Activated T-cell treated with anti-CD3 and anti-CD28 coated beads for 48 hours (primary cell): Measurements from ENCODE around the gene LAMTOR2.
A peak's percentile ranks its signal among the peaks of the same experiment; 100 is the strongest.
"Not testable (repeated sequence)": the region's sequence is repeated elsewhere in the genome, so short reads cannot be mapped to it uniquely, and the experiment has no call there.

ENCODE experiments used
- DNase-seq: peaks from one replicate; pipeline ENCODE4 v3.0.0-alpha.2; 2020; ENCODE audit warnings: low read depth

Gene LAMTOR2

DNA sequence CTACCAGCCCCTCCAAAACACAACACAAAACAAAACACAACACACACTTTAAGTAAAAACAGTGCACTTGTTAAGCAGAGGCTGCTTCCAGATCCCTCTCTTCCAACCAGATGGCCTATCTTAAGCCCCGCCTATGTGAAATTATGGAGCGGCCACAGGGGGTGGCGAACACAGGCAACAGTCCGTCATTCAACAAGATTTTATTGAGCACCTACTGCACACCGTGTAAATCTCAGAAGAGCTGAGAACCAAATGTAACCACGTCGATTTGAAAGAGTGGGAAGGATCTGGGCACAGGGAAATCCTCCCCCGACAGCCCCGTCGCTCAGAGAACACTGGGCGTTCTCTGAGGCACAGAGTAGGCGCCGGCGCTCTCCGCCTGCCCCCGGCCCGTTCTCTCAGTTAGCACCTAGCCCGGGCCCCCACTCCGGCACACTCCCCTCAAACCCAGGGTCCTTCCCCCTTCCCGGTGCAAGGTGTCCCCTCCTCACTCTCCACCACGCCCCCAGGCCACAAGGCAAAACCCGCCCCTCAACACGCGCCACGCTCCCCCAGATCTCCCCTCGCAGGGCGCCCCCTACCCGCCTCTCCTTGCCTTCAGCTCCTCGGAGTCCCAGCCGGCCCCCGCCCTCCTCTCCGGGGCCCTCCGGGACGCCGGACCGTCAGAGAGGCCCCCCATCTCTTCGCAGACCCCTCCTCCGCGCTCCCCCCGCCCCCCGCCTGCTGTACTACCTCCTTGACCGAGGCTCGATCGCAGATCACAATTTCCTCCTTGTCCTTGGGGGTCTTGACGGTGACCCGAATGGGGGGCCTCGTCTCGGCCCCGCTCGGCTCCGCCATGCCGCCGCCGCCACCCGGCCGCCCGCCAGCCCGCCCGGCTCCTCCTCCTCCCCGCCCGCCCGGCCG, 1.5 kb upstream of the LAMTOR2 start:
- DNase-seq = peak; percentile 58

DNA sequence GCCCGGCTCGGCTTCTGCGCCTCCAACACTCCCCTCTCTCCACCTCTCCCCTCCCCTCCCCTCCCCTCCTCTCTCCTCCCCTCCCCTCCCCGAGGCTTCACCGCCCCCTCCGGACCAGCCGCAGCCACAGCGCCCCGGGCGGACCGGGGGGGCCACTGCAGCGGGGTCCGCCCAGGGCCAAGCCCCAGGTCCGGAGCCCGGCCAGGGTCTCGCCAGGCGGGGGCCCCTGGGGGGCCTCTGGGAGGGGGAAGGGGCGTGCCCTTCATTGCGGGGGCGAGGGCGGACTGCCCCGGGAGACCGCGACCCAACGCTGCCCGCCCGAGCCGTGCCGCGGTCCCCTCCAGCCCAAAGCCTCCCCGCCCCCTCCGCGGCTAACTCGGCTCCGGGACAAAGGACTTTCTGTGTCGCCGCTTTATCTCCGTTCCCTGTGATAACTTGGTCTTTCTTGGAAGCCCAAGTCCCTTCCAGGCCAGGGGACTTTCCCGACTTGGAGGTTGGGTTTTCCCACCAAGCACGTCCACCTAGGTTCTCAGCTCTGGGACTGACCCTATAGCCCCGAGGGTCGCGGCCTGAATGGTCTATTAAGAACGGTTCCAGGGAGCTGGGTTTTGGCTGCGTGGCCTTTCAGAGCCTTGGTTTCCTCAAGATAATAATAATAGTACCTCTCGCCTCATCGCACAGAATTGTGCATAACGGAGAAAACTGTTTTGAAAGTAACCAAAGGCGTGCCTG, 648 bp upstream of the LAMTOR2 start, which contains the start of gene UBQLN4:
TSS of gene UBQLN4 (minus strand) at position 31 of the 732 bp plus-strand sequence. CDS start 97 bp downstream, outside the sequence.
- DNase-seq = peak; percentile 82

DNA sequence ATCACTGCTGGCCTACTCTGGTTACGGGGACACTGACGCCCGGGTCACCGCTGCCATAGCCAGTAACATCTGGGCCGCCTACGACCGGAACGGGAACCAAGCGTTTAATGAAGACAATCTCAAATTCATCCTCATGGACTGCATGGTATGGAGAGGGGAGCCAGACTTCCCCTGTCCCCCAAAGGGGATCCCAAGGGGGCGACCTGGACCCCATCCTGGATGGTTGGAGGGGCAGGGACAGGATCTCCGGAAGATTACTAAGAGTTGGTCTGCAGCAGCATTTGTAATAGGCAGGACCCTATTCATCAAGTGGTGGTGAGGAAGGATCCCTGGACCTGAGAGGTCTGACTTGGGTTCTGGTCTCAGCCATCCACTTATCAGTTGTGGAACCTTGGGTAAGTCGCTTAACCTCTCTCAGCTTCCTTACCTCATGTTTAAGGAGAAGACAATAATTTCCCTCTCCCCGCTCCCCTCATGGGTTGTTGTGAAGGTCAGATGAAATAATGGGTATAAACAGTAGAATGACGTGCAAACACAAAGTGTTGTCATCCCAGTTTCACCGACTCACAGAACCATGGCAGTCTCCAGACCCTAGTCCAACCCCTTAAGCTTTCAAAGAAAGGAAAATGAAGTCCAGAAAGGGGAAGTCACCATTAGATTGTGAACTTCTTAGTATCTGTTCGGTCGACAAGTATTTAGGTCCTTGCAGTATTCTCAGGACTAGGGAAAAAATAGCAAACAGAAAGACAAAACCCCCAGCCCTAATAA, 883 bp downstream of the LAMTOR2 start:
- no peak for DNase-seq

DNA sequence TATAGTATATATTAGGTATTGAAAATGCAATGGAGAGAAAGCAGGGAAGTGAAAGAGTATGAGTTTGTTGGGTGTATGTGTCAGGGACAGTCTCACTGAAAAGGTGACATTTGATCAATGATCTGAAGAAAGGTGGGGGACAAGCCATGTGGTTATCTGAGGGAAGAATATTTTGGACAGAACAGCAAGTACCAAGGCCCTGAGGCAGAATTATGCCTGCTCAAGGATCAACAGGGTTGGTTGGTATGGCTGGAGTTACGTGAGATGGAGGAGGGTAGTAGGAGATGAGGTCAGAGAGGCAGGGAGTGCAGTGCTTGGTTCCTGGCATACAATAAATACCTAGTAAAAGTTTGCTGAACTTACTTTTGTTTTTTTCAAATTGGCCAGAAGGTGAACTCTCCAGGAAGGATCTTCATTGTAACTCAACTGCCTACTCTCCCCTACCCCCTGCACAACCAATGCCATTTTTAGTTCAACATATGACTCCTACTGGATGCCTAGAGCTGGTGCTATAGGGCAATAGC, 1.8 kb downstream of the LAMTOR2 start:
- DNase-seq = no peak

DNA sequence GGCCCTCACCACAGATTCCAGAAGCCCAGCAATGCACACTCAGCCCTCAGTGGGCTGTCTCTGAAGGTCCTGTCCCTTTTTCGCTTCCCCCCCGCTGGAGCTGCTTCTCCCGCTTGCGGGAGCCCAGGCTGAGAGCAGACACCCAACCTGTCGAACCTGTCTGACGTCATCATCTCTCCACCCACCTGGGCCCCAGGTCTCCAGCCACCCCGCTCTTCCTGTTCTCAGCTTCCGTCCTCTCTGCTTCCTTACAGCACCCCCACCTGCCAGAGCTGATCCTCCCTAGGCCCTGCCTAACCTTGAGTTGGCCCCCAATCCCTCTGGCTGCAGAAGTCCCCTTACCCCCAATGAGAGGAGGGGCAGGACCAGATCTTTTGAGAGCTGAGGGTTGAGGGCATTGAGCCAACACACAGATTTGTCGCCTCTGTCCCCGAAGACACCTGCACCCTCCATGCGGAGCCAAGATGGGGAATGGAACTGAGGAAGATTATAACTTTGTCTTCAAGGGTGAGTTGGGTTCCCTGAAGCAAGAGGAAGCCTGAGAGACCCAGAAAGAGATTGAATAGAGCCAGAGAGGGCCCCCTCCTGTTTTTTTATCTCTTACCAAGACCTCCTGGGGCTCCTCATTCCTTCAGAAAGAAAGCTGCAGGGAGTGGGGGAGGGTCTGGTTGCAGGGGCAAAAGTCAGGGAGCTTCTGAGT, 6.5 kb downstream of the LAMTOR2 start, which contains the start of gene RAB25:
TSS of gene RAB25 (plus strand) at position 224 of the 700 bp plus-strand sequence. CDS start at position 465, 241 bp downstream.
- DNase-seq = no peak

DNA sequence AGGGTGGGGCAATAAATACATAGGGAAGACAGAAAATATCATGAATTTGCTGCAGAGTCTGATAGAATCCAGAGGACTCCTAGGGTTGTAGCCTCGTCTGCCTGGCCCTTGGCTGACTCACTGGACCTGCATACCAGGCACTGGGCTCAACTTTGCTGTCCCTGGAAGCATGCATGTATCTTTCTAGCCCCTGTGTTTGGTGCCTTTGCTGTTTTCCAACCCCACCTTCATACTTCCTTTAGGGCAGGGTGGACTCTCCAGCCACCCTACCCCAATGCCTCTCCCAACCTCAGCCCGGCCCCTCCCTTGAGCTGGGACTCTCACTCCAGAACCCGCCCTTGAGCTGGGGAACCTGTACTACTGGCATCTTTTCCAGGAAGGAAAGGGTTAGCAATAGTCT, 7.6 kb downstream of the LAMTOR2 start:
- no peak for DNase-seq

DNA sequence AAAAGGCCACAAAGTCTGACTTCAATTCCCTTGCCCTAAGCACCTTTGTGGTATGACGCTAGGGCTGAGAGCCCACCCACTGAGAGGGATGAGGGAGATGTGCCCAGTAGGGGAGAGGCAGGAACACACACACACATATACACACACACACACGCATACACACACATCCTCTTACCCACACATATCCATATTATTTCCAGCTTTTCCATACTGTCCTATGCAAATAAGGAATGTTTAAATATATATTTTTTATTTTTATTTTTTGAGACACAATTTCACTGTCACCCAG, 9.4 kb downstream of the LAMTOR2 start:
- DNase-seq = no peak

DNA sequence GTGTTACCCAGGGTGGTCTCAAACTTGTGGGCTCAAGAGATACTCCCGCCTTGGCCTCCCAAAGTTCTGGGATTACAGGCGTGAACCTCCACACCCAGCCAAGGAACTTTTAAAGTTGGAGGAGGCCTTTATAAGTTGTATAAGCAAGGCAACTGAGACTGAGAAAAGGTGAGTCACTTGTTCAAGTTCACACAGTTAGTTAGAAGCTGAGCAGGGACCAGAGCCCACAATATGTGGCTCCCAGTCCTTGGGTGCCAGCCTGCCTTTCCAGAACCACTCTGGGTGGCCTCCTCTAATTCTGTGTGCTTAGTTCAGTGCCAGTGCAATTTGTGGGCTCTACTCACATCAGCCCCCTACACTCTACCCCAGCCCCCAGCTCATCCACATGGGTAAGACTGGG, 10.0 kb downstream of the LAMTOR2 start:
- no peak for DNase-seq

DNA sequence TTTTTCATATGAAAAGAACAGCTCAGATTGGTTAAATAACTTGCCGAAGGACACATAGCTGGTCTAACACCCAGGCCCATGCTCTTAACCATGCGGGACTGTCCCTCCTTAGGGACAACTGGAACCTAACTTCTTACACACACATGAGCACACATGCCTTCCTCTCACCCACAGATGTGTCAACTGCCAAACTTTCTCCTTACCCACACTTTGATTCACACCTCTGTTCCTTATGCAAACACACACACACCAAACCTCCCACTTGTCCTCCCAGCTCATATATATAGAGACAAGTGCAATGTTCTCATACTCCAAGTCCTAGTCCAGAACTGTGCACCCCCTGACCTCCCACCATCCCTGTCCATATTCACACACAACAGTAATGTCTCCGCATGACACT, 10.6 kb downstream of the LAMTOR2 start:
- no peak for DNase-seq

DNA sequence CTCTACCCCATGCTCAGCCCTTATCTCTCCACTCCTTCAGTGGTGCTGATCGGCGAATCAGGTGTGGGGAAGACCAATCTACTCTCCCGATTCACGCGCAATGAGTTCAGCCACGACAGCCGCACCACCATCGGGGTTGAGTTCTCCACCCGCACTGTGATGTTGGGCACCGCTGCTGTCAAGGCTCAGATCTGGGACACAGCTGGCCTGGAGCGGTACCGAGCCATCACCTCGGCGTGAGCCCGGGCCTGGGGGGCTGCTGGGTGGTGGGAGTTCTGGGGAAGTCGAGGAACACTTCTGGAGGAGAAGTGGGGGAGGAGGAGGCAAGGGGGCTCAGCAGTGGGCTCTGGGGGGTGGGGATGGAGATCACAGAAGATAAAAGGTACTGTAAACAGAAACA, 11.3 kb downstream of the LAMTOR2 start:
- no peak for DNase-seq

DNA sequence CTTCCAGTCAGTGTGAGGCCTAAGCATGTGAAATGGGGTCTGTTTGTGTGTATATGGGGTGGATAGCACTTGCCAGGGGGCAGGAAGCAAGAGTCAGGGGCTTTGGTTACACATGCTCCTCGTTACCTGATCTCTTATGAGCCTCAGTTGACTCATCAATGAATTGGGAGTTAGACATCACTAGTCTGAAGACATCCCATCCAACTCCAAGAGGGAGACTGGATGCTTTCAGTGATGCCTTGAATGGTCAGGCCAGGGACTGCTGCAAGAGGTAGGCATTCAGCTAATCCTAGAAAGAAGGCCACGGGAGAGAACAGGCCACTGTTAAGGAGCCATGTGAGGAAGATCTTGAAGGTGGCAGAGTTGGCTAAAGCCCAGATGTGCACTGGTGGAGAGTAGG, 12.7 kb downstream of the LAMTOR2 start:
- no peak for DNase-seq

DNA sequence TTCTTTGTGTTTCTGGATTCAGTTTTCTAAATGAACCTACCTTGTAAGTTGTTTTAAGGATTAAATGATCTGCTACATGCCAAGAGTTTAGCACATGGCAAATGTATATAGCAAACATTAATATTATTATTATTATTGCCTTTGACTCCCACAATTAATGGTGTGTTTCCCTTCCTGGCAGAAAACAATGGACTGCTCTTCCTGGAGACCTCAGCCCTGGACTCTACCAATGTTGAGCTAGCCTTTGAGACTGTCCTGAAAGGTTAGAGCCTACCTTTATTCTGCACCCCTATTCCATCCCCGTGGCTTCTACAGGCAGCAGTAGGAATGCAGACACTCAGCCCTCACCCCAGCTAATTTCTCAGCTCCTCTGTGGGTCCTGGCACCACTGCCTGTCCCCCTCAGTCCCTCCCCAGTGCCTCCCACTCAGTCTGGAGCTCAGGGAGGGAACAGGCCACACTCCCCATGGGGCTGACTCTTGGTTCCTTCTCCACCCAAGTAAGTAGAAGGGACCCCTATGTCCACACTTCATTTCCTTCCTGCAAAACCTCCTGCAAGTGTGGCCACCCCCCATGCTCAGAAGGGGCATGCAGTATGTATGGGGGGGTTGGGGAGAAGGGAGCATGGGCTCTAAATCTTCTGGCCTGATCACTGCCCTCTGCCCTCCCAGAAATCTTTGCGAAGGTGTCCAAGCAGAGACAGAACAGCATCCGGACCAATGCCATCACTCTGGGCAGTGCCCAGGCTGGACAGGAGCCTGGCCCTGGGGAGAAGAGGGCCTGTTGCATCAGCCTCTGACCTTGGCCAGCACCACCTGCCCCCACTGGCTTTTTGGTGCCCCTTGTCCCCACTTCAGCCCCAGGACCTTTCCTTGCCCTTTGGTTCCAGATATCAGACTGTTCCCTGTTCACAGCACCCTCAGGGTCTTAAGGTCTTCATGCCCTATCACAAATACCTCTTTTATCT, 15.2 kb downstream of the LAMTOR2 start:
- no peak for DNase-seq

DNA sequence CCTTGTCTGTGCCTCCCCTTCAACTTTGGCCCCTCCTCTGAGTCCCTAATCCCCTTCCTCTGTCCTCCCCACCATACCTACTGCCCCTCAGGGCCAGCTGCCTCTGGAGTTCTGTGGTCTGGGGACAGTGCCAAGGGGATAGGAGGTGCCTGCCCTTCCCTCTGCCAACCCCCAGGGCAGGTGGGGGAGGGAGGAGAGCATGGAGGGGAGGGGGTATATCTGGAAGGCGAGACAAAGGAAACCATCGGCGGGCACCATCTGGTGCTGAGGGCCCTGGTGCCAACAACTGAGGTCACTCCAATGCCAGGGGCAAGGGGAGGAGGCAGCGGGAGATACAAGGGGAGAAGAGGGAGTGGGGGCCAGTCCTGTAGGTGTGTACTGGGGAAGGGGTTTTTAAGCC, 16.0 kb downstream of the LAMTOR2 start:
- no peak for DNase-seq

DNA sequence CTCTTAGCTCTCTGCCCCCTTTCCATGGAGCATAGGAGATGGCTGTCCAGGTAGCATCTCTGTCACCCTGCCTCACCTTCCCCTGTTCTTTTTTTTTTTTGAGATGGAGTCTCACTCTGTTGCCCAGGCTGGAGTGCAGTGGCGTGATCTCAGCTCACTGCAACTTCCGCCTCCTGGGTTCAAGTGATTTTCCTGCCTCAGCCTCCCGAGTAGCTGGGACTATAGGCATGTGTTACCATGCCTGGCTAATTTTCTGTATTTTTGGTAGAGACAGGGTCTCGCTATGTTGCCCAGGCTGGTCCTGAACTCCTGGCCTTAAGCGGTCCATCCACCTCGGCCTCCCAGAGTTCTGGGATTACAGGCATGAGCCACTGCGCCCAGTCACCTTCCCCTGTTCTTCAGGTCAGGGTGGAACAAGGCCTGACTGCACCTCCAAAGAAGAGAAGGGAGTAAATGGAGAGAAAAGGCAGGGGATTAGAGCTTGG, 16.8 kb downstream of the LAMTOR2 start:
- DNase-seq = not testable (repeated sequence)

DNA sequence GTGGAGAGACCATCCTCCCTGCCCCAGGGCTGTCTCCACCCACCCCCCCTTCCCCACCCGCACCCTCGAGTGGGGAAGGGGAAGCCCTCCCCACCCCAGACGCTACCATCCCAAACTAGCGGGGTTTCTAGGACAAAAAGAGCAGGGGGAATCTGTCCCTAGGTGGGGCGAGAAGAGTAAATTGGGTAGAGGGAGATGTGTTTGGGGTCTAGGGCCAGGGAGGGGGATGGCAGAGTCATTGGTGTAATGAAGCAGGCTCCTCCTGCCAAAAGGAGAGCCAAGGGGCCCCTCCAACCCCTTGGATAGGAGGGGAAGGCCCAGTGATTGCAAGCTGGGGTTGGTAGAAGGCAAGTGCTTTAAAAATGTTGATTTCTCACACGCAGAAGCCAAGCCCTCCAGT, 17.7 kb downstream of the LAMTOR2 start:
- no peak for DNase-seq

DNA sequence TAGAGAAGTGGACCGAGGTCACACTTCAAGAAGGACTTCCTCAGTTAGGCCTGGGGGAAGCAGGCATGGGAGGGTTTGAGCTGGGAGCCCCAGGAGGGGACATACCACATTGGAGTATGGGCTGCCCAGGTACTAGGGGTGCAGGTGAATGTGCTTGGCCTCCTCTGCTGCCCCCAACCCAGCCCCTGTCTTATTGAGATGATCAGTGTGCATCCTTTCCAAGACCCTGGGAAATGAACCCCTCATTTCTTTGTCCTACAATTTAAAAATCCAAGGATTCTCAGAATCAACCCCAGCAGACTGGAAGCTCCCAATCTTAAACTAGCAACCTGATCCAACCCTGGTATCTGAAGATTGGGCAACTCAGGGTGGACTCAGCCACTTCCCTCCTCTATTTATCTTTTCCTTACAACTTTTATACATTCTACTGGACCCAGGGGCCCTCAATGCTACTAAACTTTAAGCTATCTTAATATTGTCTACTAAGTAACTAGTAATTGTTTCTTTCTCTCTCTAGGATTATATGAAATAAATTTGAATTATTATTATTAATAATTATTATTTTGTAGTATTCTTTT, 18.6 kb downstream of the LAMTOR2 start:
- no peak for DNase-seq

DNA sequence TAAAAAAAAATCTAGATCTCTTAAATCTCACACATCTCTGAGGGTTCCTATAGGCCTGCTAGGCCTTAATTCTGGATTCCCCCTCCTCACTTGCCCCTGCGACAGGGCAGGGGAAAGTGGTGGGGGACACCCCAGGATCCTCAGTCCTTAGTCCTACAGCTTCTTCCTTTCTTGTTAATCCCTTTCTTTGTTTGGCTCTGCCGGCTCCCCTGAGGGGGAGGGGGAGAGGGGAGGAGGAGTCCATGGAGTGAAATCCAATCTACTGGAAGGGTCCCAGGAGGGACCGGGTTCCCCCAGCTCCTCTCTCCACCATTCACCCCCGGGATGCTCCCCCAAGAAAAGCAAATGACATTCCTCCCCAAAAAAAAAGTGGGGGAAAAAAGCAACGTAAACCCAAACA, 19.2 kb downstream of the LAMTOR2 start:
- no peak for DNase-seq

DNA sequence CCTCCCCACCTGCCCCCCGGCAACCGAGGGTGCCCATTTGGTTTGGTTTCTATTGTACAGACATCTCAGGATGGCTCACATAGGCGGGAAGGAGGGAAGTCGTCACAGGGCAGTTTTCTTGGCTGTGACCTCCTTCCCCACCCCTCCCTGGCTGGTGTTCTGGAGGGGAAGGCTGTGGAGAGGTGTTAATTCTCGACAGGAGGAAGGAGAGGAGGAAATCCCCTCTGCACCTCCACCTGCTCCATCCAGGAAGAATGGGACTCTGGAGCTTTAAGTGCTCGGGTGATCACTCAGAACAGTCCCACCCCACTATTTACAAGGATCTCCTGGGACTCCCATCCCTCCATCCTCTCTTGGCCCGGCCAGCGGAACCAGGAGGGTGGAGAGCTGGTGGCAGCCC, 20.1 kb downstream of the LAMTOR2 start:
- no peak for DNase-seq

DNA sequence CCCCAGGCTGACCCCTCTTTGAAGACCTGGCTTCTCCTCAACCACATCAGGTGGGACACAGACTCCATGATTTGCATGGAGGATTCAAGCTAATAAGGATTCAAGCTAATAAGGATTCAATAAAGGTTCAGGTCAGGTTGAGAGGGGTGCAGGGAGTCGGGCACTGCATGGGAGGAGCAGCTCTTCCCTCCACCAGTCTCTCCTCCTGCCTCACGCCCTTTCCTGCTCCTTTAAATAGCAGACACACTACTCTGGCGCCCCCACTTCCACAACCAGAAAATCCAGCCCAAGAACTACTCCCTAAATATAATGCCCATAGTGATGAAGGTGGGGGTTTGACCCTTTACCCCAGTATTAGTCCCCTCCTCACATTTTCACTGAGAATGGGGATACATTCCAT, 20.6 kb downstream of the LAMTOR2 start:
- DNase-seq = no peak

DNA sequence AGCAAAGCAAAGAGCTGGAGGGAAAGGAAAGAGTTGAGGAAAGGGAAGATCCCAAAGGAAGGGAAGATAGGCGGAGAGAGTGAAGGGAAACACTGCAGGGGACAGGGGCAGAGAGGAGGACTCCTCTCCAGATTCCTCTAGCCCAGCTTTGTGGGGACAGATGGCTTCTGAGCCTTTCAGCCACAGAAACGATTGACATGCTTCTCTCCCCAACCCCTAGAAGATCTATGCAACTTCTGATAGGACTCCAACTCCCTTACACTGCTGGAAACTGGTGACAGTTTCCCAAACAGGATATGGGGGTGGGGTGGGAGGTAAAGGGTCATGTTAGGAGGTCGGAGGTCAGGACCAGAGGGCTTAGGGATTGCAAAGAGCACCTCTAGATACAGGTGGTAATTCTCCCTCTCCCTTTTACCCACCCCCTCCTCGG, 21.2 kb downstream of the LAMTOR2 start:
- no peak for DNase-seq
